BLaER1 (cell line): Measurements from ENCODE around the gene SHROOM3.
"Not testable (repeated sequence)": the region's sequence is repeated elsewhere in the genome, so short reads cannot be mapped to it uniquely, and the experiment has no call there.

Source experiments
- H3K27ac ChIP-seq: shearing (Covaris generic); formaldehyde crosslinking; 2 replicates; pipeline ENCODE4 v1.8.1; 2022
- H3K27me3 ChIP-seq: shearing (Covaris generic); formaldehyde crosslinking; 2 replicates; pipeline ENCODE4 v1.8.1; 2022
- H3K36me3 ChIP-seq: shearing (Covaris generic); formaldehyde crosslinking; 2 replicates; pipeline ENCODE4 v1.8.1; 2022
- H3K4me1 ChIP-seq: shearing (Covaris generic); formaldehyde crosslinking; 2 replicates; pipeline ENCODE4 v1.8.1; 2022
- H3K4me2 ChIP-seq: shearing (Covaris generic); formaldehyde crosslinking; 2 replicates; pipeline ENCODE4 v1.8.1; 2022
- H3K4me3 ChIP-seq: shearing (Covaris generic); formaldehyde crosslinking; 2 replicates; pipeline ENCODE4 v1.8.1; 2022
- H3K9ac ChIP-seq: shearing (Covaris generic); formaldehyde crosslinking; 2 replicates; pipeline ENCODE4 v1.8.1; 2022
- H3K9me3 ChIP-seq: shearing (Covaris generic); formaldehyde crosslinking; 2 replicates; pipeline ENCODE4 v1.8.1; 2022
- H4K20me1 ChIP-seq: shearing (Covaris generic); formaldehyde crosslinking; 2 replicates; pipeline ENCODE4 v1.8.1; 2022
- Cebpa-rat ChIP-seq: shearing (Covaris generic); IDR thresholded peaks from 2 replicates; pipeline ENCODE4 v1.8.1; 2022

Gene SHROOM3

DNA sequence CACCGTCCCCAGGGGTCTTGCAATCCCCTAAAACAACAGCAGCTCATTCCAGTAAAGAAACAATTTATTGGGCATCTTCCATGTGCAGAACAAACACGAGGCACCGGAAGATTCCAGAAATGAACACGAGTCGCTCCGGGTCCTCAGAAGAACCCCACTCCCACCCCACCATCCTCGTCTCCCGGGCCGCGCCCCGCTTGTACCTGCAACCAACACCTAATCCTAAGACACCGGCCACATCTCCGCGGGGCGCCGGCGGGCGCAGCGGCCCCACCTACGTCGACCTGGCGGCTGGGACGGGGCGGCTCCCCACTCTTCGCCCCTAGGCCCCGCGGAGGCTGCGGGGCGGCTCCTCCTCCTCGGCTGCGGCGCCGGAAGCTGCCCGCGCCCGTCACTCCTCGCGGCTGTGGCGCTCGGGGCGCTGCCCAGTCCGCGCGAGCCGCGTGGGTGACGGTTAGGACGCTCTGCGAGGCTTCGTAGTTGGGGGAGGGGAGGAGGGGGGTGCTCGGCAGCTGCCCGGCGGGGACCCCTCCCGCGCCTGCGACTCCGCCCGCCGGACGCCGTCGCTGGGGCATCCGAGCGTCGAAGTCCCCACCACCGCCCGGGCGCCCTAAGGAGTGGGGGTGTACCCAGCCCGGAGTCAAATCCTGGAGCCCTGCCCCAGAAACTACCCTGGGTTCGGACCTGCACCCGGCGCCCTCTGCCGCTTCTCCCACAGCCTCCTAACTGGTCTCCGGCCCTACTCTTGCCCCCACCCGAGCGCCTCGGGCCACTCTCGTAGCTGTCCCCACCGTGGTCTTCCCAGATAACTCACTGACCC is 14.1 kb upstream of the SHROOM3 start, which contains the start of gene CCDC158:
TSS of gene CCDC158 (minus strand) at position 380 of the 820 bp plus-strand sequence. CDS start 17,934 bp downstream, outside the sequence.
- no peak within 1 kb of the TSS for H3K4me3 ChIP-seq
- TF ChIP-seq Cebpa-rat = no peak
- H3K27ac ChIP-seq = no peak within 1 kb of the TSS
- peaks cover 23% of the 10 kb centered on the region for H3K9me3 ChIP-seq
- no peak within 1 kb of the TSS for H3K4me2 ChIP-seq
- H3K4me1 ChIP-seq = no peaks in the 10 kb centered on the region
- H3K36me3 ChIP-seq = no peaks in the 10 kb centered on the region
- no peak within 1 kb of the TSS for H3K9ac ChIP-seq
- no peaks in the 10 kb centered on the region for H4K20me1 ChIP-seq
- H3K27me3 ChIP-seq = no peaks in the 10 kb centered on the region

- not testable (repeated sequence) for H3K36me3 ChIP-seq, H3K4me3 ChIP-seq, H3K27ac ChIP-seq, H4K20me1 ChIP-seq, H3K27me3 ChIP-seq, H3K4me1 ChIP-seq, H3K4me2 ChIP-seq, H3K9ac ChIP-seq
- peaks cover 23% of the 10 kb centered on the region for H3K9me3 ChIP-seq
Observed at GRCh38 chr4:76423159-76423558, 11.9 kb upstream of the SHROOM3 start.

DNA sequence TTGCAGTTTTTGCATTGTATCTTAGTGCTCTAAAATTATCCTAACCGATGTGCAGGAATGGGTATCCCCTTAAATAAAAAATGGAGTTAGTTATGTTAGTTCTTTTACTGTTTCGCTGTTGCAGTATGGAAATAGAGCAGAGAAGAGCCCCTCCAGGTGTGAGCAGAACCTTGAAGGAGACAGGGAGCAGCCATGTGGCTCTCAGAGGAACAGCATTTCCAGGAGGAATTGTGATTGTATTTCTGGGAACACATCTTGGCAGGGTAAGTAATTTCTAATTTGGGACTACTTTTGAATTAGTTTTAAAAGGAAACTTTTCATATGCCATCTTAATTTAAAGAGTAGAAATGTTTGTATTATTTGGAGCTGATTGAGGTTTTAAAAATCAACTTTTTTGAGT is 8.8 kb upstream of the SHROOM3 start:
- H3K4me1 ChIP-seq = no peaks in the 10 kb centered on the region
- H3K9me3 ChIP-seq = peaks cover 12% of the 10 kb centered on the region
- no peak overlapping the region for H3K9ac ChIP-seq
- no peaks in the 10 kb centered on the region for H4K20me1 ChIP-seq
- H3K4me2 ChIP-seq = no peak overlapping the region
- no peak overlapping the region for H3K4me3 ChIP-seq
- H3K27ac ChIP-seq = no peak overlapping the region
- no peaks in the 10 kb centered on the region for H3K27me3 ChIP-seq
- no peak for TF ChIP-seq Cebpa-rat
- no peaks in the 10 kb centered on the region for H3K36me3 ChIP-seq

- TF ChIP-seq Cebpa-rat = no peak
- Histone ChIP-seq H3K9ac (no peak overlapping the region), H3K4me2 (no peak overlapping the region), H3K4me3 (no peak overlapping the region), H3K4me1 (no peaks in the 10 kb centered on the region), H3K36me3 (no peaks in the 10 kb centered on the region), H3K27ac (no peak overlapping the region), H3K9me3 (no peaks in the 10 kb centered on the region), H3K27me3 (peaks cover under 1% of the 10 kb centered on the region; the same call in 1 of the 2 replicates), H4K20me1 (no peaks in the 10 kb centered on the region)
Observed at GRCh38 chr4:76429636-76430035, 5.4 kb upstream of the SHROOM3 start.

DNA sequence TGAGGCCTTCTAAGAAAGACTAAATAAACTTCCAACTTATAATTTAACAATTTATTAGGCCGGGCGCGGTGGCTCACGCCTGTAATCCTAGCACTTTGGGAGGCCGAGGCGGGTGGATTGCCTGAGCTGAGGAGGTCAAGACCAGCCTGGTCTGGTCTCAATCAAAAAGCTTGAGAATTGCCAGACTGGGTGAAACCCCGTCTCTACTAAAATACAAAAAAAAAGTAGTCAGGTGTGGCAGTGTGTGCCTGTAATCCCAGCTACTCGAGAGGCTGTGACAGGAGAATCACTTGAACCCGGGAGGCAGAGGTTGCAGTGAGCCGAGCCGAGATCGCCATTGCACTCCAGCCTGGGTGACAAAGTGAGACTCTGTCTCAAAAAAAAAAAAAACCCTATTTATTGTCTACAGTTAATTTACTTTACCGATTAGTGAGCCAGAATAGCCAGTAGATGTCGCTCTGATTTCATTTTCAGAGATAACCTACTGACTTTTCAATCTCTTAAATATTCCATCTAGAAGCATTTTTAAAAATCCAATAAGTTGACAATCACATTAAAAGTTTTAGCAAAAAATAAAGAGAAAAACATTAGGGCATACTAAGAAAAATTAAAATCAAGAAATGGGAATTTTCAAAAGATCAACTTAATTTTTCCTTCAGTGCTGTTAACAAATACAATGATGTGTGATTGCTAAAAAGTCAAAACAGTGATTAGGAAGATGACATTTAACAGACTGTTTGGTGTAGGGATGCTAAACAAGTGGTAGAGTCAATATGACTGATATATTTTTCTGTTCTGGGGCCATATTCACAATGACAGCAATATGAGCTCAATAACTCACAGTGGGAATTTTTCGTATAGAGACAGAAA is 4.3 kb upstream of the SHROOM3 start:
- Histone ChIP-seq H3K9ac (no peak overlapping the region), H4K20me1 (no peaks in the 10 kb centered on the region), H3K4me1 (no peaks in the 10 kb centered on the region), H3K9me3 (no peaks in the 10 kb centered on the region), H3K27me3 (peaks cover 12% of the 10 kb centered on the region; the same call in 1 of the 2 replicates), H3K4me2 (peak overlapping the region; percentile 38), H3K4me3 (no peak overlapping the region), H3K36me3 (no peaks in the 10 kb centered on the region), H3K27ac (no peak overlapping the region)
- TF ChIP-seq Cebpa-rat = no peak

DNA sequence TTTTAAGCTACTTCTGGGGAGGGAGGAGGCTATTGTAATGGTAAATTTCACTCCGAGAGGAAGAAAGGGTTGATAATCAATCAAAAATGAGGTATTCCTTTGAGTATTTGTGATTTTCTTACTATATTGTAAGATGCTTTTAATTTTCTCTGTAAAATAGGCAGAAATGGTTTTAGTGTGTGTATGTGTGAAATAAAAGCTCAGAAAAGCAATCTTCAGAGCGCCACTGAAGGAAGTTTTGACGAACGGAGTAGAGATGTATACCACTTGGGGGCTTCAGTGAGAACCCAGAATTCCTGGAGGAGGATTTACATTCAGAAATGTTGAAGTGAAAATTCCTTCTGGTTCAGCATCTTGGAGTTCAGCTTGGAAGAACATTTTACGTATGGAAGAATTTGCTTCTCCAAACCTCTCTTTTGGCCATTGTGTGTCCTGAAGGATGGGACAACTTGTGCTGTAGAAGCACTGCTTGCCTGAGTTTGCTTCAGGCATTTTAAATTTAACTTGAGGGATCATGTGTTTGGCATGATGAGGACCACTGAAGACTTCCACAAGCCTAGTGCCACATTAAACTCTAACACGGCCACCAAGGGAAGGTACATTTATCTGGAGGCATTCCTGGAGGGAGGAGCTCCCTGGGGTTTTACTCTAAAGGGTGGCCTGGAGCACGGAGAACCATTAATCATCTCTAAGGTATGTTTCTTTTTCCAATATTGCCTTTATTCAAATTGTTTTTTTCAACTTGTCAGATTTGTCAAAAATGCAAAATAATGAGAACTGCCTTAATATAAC is 695 bp downstream of the SHROOM3 start:
- Histone ChIP-seq H4K20me1 (no peaks in the 10 kb centered on the region), H3K4me2 (no peak overlapping the region), H3K4me1 (no peaks in the 10 kb centered on the region), H3K4me3 (no peak overlapping the region), H3K27me3 (peaks cover 15% of the 10 kb centered on the region; the same call in 1 of the 2 replicates), H3K27ac (no peak overlapping the region), H3K9me3 (no peaks in the 10 kb centered on the region), H3K9ac (no peak overlapping the region), H3K36me3 (no peaks in the 10 kb centered on the region)
- TF ChIP-seq Cebpa-rat = no peak

DNA sequence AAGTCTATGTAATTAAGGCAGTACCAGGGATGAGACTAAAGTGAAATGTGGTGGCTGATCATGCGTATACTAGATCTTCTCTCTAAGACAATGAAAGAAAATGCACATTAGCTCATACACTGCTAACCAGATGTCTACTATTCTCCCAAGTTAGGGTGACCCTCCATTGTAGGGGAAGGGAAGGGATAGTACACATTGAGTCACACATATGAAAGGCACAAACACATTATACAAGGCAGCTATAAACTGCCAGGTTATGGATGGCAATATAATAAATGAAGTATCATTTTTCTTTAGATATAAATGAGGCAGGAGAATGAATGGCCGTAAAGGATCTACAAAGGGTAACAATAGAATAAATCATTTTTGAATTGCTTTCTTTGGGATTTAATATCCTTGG is 4.5 kb downstream of the SHROOM3 start:
- Histone ChIP-seq H3K4me2 (no peak overlapping the region), H4K20me1 (no peaks in the 10 kb centered on the region), H3K4me1 (no peaks in the 10 kb centered on the region), H3K9ac (no peak overlapping the region), H3K27me3 (peaks cover 15% of the 10 kb centered on the region; the same call in 1 of the 2 replicates), H3K27ac (no peak overlapping the region), H3K9me3 (no peaks in the 10 kb centered on the region), H3K4me3 (no peak overlapping the region), H3K36me3 (no peaks in the 10 kb centered on the region)
- no peak for TF ChIP-seq Cebpa-rat

DNA sequence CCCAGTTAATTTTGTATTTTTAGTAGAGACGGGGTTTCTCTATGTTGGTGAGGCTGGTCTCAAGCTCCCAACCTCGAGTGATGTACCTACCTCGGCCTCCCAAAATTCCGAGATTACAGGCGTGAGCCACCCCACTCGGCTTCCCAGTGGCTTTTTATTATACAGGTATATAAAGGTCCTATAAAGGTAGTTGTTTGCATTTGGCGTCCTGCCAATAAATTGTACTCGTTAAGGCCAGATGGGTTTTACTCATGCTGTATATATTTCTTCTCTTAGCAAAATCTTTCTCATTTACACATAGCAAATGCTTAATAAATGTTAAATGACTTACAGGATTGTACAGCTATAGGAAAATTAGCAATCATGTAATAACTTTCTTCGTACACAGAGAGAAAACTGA is 6.9 kb downstream of the SHROOM3 start:
- Histone ChIP-seq H3K27ac (no peak overlapping the region), H3K4me3 (no peak overlapping the region), H3K36me3 (no peaks in the 10 kb centered on the region), H3K4me1 (no peaks in the 10 kb centered on the region), H3K4me2 (no peak overlapping the region), H4K20me1 (no peaks in the 10 kb centered on the region), H3K9ac (no peak overlapping the region), H3K27me3 (no peaks in the 10 kb centered on the region), H3K9me3 (no peaks in the 10 kb centered on the region)
- TF ChIP-seq Cebpa-rat = no peak

DNA sequence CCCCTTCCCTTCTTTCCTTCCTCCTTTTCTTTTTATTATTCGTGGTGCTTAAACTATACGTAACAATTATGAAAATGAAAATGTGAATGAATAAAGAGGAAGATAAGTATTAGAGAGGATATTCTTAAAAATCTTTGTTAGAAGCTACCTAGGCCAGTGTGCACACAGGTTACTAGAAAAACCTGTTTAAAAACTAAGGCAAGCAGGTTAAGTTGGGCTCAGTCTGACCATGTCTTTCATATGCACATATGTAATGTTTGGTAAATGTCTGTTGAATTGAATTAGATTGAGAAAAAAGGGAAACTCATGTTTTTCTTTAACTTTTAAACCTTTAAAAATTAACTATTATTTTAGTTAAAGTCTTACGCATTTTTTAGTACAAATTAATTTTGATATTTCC is 7.8 kb downstream of the SHROOM3 start:
- H3K4me3 ChIP-seq = no peak overlapping the region
- no peaks in the 10 kb centered on the region for H3K36me3 ChIP-seq
- H3K27ac ChIP-seq = no peak overlapping the region
- H4K20me1 ChIP-seq = no peaks in the 10 kb centered on the region
- H3K4me2 ChIP-seq = no peak overlapping the region
- H3K9me3 ChIP-seq = no peaks in the 10 kb centered on the region
- TF ChIP-seq Cebpa-rat = no peak
- H3K27me3 ChIP-seq = no peaks in the 10 kb centered on the region
- H3K9ac ChIP-seq = no peak overlapping the region
- H3K4me1 ChIP-seq = no peaks in the 10 kb centered on the region
